OCI-LY7 (cell line): Measurements from ENCODE around the gene JPH3. TPM values are rescaled to one million over a fixed set of nuclear protein-coding genes. Genes with fewer than 3 reads are reported as not detected.

Source experiments
- BruUV-seq: library from RNA; stranded (reverse); fragments of 400-500 nt; replicated peaks from 2 replicates; lab custom pipeline; 2021; lab: Mats Ljungman, UMichigan
- CTCF ChIA-PET: fragments of 300-600 bp; sonication (Branson Sonifier 250); formaldehyde crosslinking; loops from one replicate; lab custom pipeline; 2022; ENCODE audit warnings: antibody characterized with exemption; ENCODE audit not compliant: unreplicated experiment; lab: Charles Lee
- POLR2A ChIA-PET: fragments of 300-600 bp; sonication (Branson Sonifier 250); formaldehyde crosslinking; loops from one replicate; lab custom pipeline; 2022; ENCODE audit warnings: antibody characterized with exemption; lab: Charles Lee
- DNase-seq: peaks from one replicate; pipeline ENCODE4 v3.0.0-alpha.2; 2015; ENCODE audit warnings: low spot score
- H2AFZ ChIP-seq: fragments of 200-600 bp; sonication (generic), shearing (Covaris generic); 2 replicates; pipeline ENCODE4 v1.6.1; 2014; ENCODE audit warnings: mild to moderate bottlenecking, antibody characterized with exemption, low read length, moderate library complexity
- H3K27ac ChIP-seq: fragments of 200-600 bp; sonication (generic); 2 replicates; pipeline ENCODE4 v1.5.1; 2014; ENCODE audit warnings: mixed run types, low read depth, mild to moderate bottlenecking, moderate library complexity, low read length, inconsistent platforms; ENCODE audit not compliant: poor library complexity, severe bottlenecking
- H3K36me3 ChIP-seq: fragments of 200-600 bp; sonication (generic); 2 replicates; pipeline ENCODE4 v1.6.1; 2014; ENCODE audit warnings: mild to moderate bottlenecking, antibody characterized with exemption, low read length, moderate library complexity, mixed read lengths; ENCODE audit not compliant: insufficient read depth
- H3K4me1 ChIP-seq: fragments of 200-600 bp; sonication (generic); 2 replicates; pipeline ENCODE4 v1.5.1; 2014; ENCODE audit warnings: mild to moderate bottlenecking, low read length; ENCODE audit not compliant: insufficient read depth, poor library complexity, severe bottlenecking
- H3K4me2 ChIP-seq: fragments of 200-600 bp; sonication (generic); 2 replicates; pipeline ENCODE4 v1.6.1; 2014; ENCODE audit warnings: mild to moderate bottlenecking, low read length
- H3K4me3 ChIP-seq: fragments of 200-600 bp; sonication (generic); 2 replicates; pipeline ENCODE4 v1.5.1; 2014; ENCODE audit warnings: mild to moderate bottlenecking, low read depth, low read length; ENCODE audit not compliant: poor library complexity, severe bottlenecking
- H3K79me2 ChIP-seq: fragments of 200-600 bp; sonication (generic); 2 replicates; pipeline ENCODE4 v1.6.1; 2016; ENCODE audit warnings: low read depth, mild to moderate bottlenecking, low read length, moderate library complexity, mixed read lengths; ENCODE audit not compliant: insufficient read depth
- H3K9me2 ChIP-seq: fragments of 200-600 bp; sonication (generic); 2 replicates; pipeline ENCODE4 v1.6.1; 2016; ENCODE audit warnings: mild to moderate bottlenecking, low read length, mixed read lengths; ENCODE audit not compliant: insufficient read depth
- H3K9me3 ChIP-seq: fragments of 200-600 bp; sonication (generic); 2 replicates; pipeline ENCODE4 v1.6.1; 2014; ENCODE audit warnings: mild to moderate bottlenecking, mixed run types, low read length, mixed read lengths
- H4K20me1 ChIP-seq: fragments of 200-600 bp; sonication (generic); 2 replicates; pipeline ENCODE4 v1.6.1; 2014; ENCODE audit warnings: mild to moderate bottlenecking, antibody characterized with exemption, low read length, moderate library complexity, mixed read lengths; ENCODE audit not compliant: insufficient read depth
- EZH2phosphoT487 ChIP-seq: fragments of 200-600 bp; sonication (generic); IDR thresholded peaks from 2 replicates; pipeline ENCODE4 v1.6.1; 2018; ENCODE audit warnings: low read depth, borderline replicate concordance, mild to moderate bottlenecking, mixed run types, antibody characterized with exemption, low read length, moderate library complexity, mixed read lengths
- intact Hi-C: fragments of 100-400 bp; cut with micrococcal nuclease; formaldehyde crosslinking; loops from one replicate; pipeline ENCODE4 v1.10.0; 2022; ENCODE audit not compliant: unreplicated experiment
- total RNA-seq, 2 experiments: library from RNA; depleted of rRNA in 1 of 2; stranded (reverse); fragments of >200 nt in 1 of 2; shearing (Covaris generic) in 1 of 2; gene quantifications; 2 replicates each; pipeline ENCODE4 v1.2.3, GENCODE V29; 2014 to 2022
- TF ChIP-seq, protein P1 (sequence below): fragments of 200-600 bp; sonication (generic); conservative IDR thresholded peaks from 2 replicates; pipeline ENCODE4 v1.5.1; 2014; ENCODE audit warnings: mild to moderate bottlenecking, antibody characterized with exemption, low read length, moderate library complexity, mixed read lengths

The JPH3 gene
- total RNA-seq, 2 experiments from 2014 or later, result not detected

DNA sequence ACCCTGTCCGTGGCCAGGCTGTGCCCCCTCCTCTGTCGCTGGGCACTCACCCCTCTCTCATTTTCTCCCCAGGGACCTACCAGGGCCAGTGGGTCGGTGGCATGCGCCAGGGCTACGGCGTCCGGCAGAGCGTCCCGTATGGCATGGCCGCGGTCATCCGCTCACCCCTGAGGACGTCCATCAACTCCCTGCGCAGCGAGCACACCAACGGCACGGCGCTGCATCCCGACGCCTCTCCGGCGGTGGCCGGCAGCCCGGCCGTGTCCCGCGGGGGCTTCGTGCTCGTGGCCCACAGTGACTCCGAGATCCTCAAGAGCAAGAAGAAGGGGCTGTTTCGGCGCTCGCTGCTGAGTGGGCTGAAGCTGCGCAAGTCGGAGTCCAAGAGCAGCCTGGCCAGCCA is 41.9 kb downstream of the JPH3 start:
- no TSS peak for BruUV-seq
- no peak for DNase-seq
- H3K4me3 ChIP-seq, result no peak overlapping the region
- H3K4me2 ChIP-seq, result no peak overlapping the region
- no peaks in the 10 kb centered on the region for H3K9me3 ChIP-seq
- intact Hi-C loops, result no loop called here
- TF ChIP-seq EZH2phosphoT487, result no peak
- TF ChIP-seq, protein P1, sequence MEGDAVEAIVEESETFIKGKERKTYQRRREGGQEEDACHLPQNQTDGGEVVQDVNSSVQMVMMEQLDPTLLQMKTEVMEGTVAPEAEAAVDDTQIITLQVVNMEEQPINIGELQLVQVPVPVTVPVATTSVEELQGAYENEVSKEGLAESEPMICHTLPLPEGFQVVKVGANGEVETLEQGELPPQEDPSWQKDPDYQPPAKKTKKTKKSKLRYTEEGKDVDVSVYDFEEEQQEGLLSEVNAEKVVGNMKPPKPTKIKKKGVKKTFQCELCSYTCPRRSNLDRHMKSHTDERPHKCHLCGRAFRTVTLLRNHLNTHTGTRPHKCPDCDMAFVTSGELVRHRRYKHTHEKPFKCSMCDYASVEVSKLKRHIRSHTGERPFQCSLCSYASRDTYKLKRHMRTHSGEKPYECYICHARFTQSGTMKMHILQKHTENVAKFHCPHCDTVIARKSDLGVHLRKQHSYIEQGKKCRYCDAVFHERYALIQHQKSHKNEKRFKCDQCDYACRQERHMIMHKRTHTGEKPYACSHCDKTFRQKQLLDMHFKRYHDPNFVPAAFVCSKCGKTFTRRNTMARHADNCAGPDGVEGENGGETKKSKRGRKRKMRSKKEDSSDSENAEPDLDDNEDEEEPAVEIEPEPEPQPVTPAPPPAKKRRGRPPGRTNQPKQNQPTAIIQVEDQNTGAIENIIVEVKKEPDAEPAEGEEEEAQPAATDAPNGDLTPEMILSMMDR, result no peak
- H3K79me2 ChIP-seq, result no peaks in the 10 kb centered on the region
- ChIA-PET POLR2A (no interaction called here), CTCF (no interaction called here)
- no peaks in the 10 kb centered on the region for H3K36me3 ChIP-seq
- no peaks in the 10 kb centered on the region for H3K9me2 ChIP-seq
- H3K4me1 ChIP-seq, result no peaks in the 10 kb centered on the region
- no peak overlapping the region for H3K27ac ChIP-seq
- H4K20me1 ChIP-seq, result no peaks in the 10 kb centered on the region
- H2AFZ ChIP-seq, result no peak overlapping the region

DNA sequence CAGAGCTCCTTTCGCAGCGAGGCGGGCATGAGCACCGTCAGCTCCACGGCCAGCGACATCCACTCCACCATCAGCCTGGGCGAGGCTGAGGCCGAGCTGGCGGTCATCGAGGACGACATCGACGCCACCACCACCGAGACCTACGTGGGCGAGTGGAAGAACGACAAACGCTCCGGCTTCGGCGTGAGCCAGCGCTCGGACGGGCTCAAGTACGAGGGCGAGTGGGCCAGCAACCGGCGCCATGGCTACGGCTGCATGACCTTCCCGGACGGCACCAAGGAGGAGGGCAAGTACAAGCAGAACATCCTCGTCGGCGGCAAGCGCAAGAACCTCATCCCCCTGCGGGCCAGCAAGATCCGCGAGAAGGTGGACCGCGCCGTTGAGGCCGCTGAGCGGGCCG is 42.3 kb downstream of the JPH3 start:
- BruUV-seq, result no TSS peak
- no peak for DNase-seq
- Histone ChIP-seq H3K4me3 (no peak overlapping the region), H3K27ac (no peak overlapping the region), H2AFZ (no peak overlapping the region), H3K4me2 (no peak overlapping the region), H3K4me1 (no peaks in the 10 kb centered on the region), H3K9me3 (no peaks in the 10 kb centered on the region), H3K36me3 (no peaks in the 10 kb centered on the region), H3K79me2 (no peaks in the 10 kb centered on the region), H4K20me1 (no peaks in the 10 kb centered on the region), H3K9me2 (no peaks in the 10 kb centered on the region)
- no peak for TF ChIP-seq EZH2phosphoT487
- TF ChIP-seq, protein P1, result no peak
- CTCF ChIA-PET, result no interaction called here
- intact Hi-C loops, result no loop called here
- POLR2A ChIA-PET, result no interaction called here

DNA sequence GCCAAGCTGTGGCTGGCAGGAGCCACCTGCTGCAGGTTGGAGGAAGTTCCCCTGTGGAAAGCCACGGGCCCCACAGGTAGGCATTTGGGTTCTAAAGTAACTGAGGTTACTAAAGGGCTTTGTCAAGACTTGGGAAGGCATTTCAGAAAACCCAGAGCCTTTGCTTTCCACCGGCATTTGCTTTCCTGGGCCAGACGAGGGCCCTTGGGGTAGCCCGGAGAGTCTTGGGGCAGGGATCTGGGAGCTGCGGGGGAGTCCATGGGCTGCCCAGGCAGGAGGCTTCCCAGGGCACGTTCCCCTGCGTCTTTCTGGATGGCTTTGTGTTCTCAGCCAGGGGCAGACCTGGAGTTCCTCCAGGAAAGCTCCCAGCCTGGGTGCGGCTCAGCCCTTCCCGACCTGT is 43.5 kb downstream of the JPH3 start:
- Histone ChIP-seq H3K79me2 (no peaks in the 10 kb centered on the region), H3K9me3 (no peaks in the 10 kb centered on the region), H3K36me3 (no peaks in the 10 kb centered on the region), H4K20me1 (no peaks in the 10 kb centered on the region), H3K4me1 (no peaks in the 10 kb centered on the region), H3K27ac (no peak overlapping the region), H3K4me2 (no peak overlapping the region), H2AFZ (no peak overlapping the region), H3K4me3 (no peak overlapping the region), H3K9me2 (no peaks in the 10 kb centered on the region)
- no TSS peak for BruUV-seq
- ChIA-PET CTCF (no interaction called here), POLR2A (no interaction called here)
- no peak for DNase-seq
- TF ChIP-seq, protein P1, result no peak
- no peak for TF ChIP-seq EZH2phosphoT487
- intact Hi-C loops, result no loop called here
